SK-N-SH (cell line): Measurements from ENCODE around the gene CARM1.

Experiments used
- MEF2A ChIP-seq: IDR thresholded peaks from 2 replicates; pipeline ENCODE4 v1.4.0; 2012; ENCODE audit warnings: low read depth, borderline replicate concordance
- PBX3 ChIP-seq: IDR thresholded peaks from 2 replicates; pipeline ENCODE4; 2012
- REST ChIP-seq: IDR thresholded peaks from 2 replicates; pipeline ENCODE4 v1.6.1; 2012; ENCODE audit warnings: mild to moderate bottlenecking, low read depth, low read length, moderate library complexity
- TAF1 ChIP-seq: IDR thresholded peaks from 2 replicates; pipeline ENCODE4 v1.6.1; 2012; ENCODE audit warnings: low read depth, mild to moderate bottlenecking, low read length, moderate library complexity, borderline replicate concordance
- TCF12 ChIP-seq: IDR thresholded peaks from 2 replicates; pipeline ENCODE4 v1.4.0; 2012
- YY1 ChIP-seq: IDR thresholded peaks from 2 replicates; pipeline ENCODE4 v1.4.0; 2012; ENCODE audit warnings: low read depth, mild to moderate bottlenecking
- TF ChIP-seq, protein P1 (sequence below): IDR thresholded peaks from 2 replicates; pipeline ENCODE4 v1.4.0; 2012; ENCODE audit warnings: low read depth, borderline replicate concordance
- TF ChIP-seq, protein P2 (sequence below): fragments of 200-600 bp; sonication (generic); IDR thresholded peaks from 2 replicates; pipeline ENCODE4 v1.6.1; 2017; ENCODE audit warnings: antibody characterized with exemption, mild to moderate bottlenecking, moderate library complexity

- TF ChIP-seq, protein P1, sequence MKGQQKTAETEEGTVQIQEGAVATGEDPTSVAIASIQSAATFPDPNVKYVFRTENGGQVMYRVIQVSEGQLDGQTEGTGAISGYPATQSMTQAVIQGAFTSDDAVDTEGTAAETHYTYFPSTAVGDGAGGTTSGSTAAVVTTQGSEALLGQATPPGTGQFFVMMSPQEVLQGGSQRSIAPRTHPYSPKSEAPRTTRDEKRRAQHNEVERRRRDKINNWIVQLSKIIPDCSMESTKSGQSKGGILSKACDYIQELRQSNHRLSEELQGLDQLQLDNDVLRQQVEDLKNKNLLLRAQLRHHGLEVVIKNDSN = no peak
- TF ChIP-seq PBX3 (no peak), YY1 (no peak), MEF2A (no peak), TAF1 (no peak), REST (no peak), TCF12 (no peak)
- TF ChIP-seq, protein P2, sequence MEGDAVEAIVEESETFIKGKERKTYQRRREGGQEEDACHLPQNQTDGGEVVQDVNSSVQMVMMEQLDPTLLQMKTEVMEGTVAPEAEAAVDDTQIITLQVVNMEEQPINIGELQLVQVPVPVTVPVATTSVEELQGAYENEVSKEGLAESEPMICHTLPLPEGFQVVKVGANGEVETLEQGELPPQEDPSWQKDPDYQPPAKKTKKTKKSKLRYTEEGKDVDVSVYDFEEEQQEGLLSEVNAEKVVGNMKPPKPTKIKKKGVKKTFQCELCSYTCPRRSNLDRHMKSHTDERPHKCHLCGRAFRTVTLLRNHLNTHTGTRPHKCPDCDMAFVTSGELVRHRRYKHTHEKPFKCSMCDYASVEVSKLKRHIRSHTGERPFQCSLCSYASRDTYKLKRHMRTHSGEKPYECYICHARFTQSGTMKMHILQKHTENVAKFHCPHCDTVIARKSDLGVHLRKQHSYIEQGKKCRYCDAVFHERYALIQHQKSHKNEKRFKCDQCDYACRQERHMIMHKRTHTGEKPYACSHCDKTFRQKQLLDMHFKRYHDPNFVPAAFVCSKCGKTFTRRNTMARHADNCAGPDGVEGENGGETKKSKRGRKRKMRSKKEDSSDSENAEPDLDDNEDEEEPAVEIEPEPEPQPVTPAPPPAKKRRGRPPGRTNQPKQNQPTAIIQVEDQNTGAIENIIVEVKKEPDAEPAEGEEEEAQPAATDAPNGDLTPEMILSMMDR = no peak
Measured at GRCh38 chr19:10850631-10851030, 20.7 kb upstream of the CARM1 start.
